HEK293 (cell line): ENCODE measurements around the gene YPEL4.

ENCODE experiments used
- CTCF ChIA-PET: fragments of 350-600 bp; formaldehyde crosslinking; extraction: SDS; loops from one replicate; lab custom pipeline; 2021; ENCODE audit warnings: antibody characterized with exemption; lab: Yijun Ruan, JAX
- POLR2A ChIA-PET: fragments of 300-600 bp; formaldehyde crosslinking; extraction: SDS; loops from one replicate; lab custom pipeline; 2020; ENCODE audit warnings: antibody characterized with exemption, inconsistent platforms; lab: Yijun Ruan, JAX
- H3K27ac ChIP-seq: fragments of 200-500 bp; sonication (Bioruptor generic); 2 replicates; pipeline ENCODE4 v1.5.1; 2014; ENCODE audit warnings: low read depth, low read length, control low read depth, inconsistent platforms; ENCODE audit errors: extremely low read depth
- H3K36me3 ChIP-seq, 2 experiments: fragments of 200-500 bp in 1 of 2; sonication (Bioruptor generic) in 1 of 2; 1 replicate in 1 of 2; 2 replicates in 1 of 2; pipeline ENCODE4 v1.5.1; 2014 to 2017; ENCODE audit warnings: inconsistent platforms in 2 of 2, low read length in 2 of 2; ENCODE audit not compliant: control insufficient read depth in 2 of 2, insufficient read depth in 1 of 2
- H3K4me1 ChIP-seq: fragments of 200-500 bp; sonication (Bioruptor generic); 2 replicates; pipeline ENCODE4 v1.5.1; 2014; ENCODE audit warnings: mild to moderate bottlenecking, low read length, inconsistent platforms; ENCODE audit not compliant: control insufficient read depth, insufficient read depth
- H3K4me3 ChIP-seq: 2 replicates; pipeline ENCODE4 v1.5.1; 2011; ENCODE audit warnings: low read depth, mild to moderate bottlenecking, control low read depth, low read length, moderate library complexity
- H3K9me3 ChIP-seq: fragments of 200-500 bp; sonication (Bioruptor generic); 2 replicates; pipeline ENCODE4 v1.5.1; 2014; ENCODE audit warnings: low read depth, low read length, inconsistent platforms; ENCODE audit not compliant: control insufficient read depth, insufficient read depth
- CTCF ChIP-seq: fragments of 450-650 bp; formaldehyde crosslinking; IDR thresholded peaks from 2 replicates; pipeline ENCODE4 v1.5.1; 2016; ENCODE audit warnings: missing biosample characterization, missing genetic modification characterization
- GLI2 ChIP-seq: fragments of 450-650 bp; formaldehyde crosslinking; IDR thresholded peaks from 2 replicates; pipeline ENCODE4; 2017; ENCODE audit warnings: missing biosample characterization, missing genetic modification characterization, low read depth, borderline replicate concordance
- IKZF3 ChIP-seq: fragments of 450-650 bp; IDR thresholded peaks from 2 replicates; pipeline ENCODE4 v1.5.0; 2018; ENCODE audit warnings: missing biosample characterization, mild to moderate bottlenecking, missing genetic modification characterization, moderate library complexity
- PATZ1 ChIP-seq: fragments of 450-650 bp; formaldehyde crosslinking; IDR thresholded peaks from 2 replicates; pipeline ENCODE4 v1.5.1; 2016; ENCODE audit warnings: missing biosample characterization, missing genetic modification characterization
- PRDM1 ChIP-seq: fragments of 450-650 bp; formaldehyde crosslinking; IDR thresholded peaks from 2 replicates; pipeline ENCODE4; 2016; ENCODE audit warnings: missing biosample characterization, missing genetic modification characterization
- PRDM2 ChIP-seq: fragments of 450-650 bp; formaldehyde crosslinking; IDR thresholded peaks from 2 replicates; pipeline ENCODE4 v1.5.1; 2016; ENCODE audit warnings: missing biosample characterization, missing genetic modification characterization, borderline replicate concordance
- SP7 ChIP-seq: fragments of 450-650 bp; formaldehyde crosslinking; IDR thresholded peaks from 2 replicates; pipeline ENCODE4 v1.5.1; 2016; ENCODE audit warnings: missing biosample characterization, missing genetic modification characterization
- ZBTB21 ChIP-seq: fragments of 450-650 bp; formaldehyde crosslinking; IDR thresholded peaks from 2 replicates; pipeline ENCODE4 v1.5.1; 2017; ENCODE audit warnings: missing biosample characterization, missing genetic modification characterization
- ZBTB8A ChIP-seq: fragments of 450-650 bp; formaldehyde crosslinking; IDR thresholded peaks from 2 replicates; pipeline ENCODE4 v1.5.1; 2016; ENCODE audit warnings: missing biosample characterization, missing genetic modification characterization
- ZFP3 ChIP-seq: fragments of 450-650 bp; formaldehyde crosslinking; IDR thresholded peaks from 2 replicates; pipeline ENCODE4 v1.5.1; 2016; ENCODE audit warnings: low read depth, missing biosample characterization, missing genetic modification characterization
- ZNF121 ChIP-seq: fragments of 450-650 bp; formaldehyde crosslinking; IDR thresholded peaks from 2 replicates; pipeline ENCODE4 v1.5.1; 2016; ENCODE audit warnings: missing biosample characterization, missing genetic modification characterization
- ZNF138 ChIP-seq: fragments of 450-650 bp; formaldehyde crosslinking; IDR thresholded peaks from 2 replicates; pipeline ENCODE4 v1.5.1; 2016; ENCODE audit warnings: missing biosample characterization, missing genetic modification characterization, borderline replicate concordance
- ZNF175 ChIP-seq: fragments of 450-650 bp; formaldehyde crosslinking; IDR thresholded peaks from 2 replicates; pipeline ENCODE4 v1.5.1; 2016; ENCODE audit warnings: missing biosample characterization, missing genetic modification characterization
- ZNF202 ChIP-seq: fragments of 450-650 bp; formaldehyde crosslinking; IDR thresholded peaks from 2 replicates; pipeline ENCODE4 v1.5.1; 2016; ENCODE audit warnings: missing biosample characterization, missing genetic modification characterization, borderline replicate concordance
- ZNF214 ChIP-seq: fragments of 450-650 bp; formaldehyde crosslinking; IDR thresholded peaks from 2 replicates; pipeline ENCODE4 v1.5.1; 2017; ENCODE audit warnings: missing biosample characterization, mild to moderate bottlenecking, missing genetic modification characterization, borderline replicate concordance
- ZNF248 ChIP-seq: fragments of 450-650 bp; formaldehyde crosslinking; IDR thresholded peaks from 2 replicates; pipeline ENCODE4 v1.5.1; 2017; ENCODE audit warnings: missing biosample characterization, missing genetic modification characterization
- ZNF335 ChIP-seq: fragments of 450-650 bp; formaldehyde crosslinking; conservative IDR thresholded peaks from 2 replicates; pipeline ENCODE4 v1.5.1; 2016; ENCODE audit warnings: missing biosample characterization, missing genetic modification characterization
- ZNF341 ChIP-seq: fragments of 450-650 bp; formaldehyde crosslinking; IDR thresholded peaks from 2 replicates; pipeline ENCODE4; 2016; ENCODE audit warnings: low read depth, missing biosample characterization, missing genetic modification characterization
- ZNF48 ChIP-seq: fragments of 450-650 bp; formaldehyde crosslinking; IDR thresholded peaks from 2 replicates; pipeline ENCODE4 v1.5.1; 2016; ENCODE audit warnings: missing biosample characterization, missing genetic modification characterization
- ZNF654 ChIP-seq: fragments of 450-650 bp; formaldehyde crosslinking; IDR thresholded peaks from 2 replicates; pipeline ENCODE4 v1.5.1; 2016; ENCODE audit warnings: low read depth, missing biosample characterization, missing genetic modification characterization
- ZNF830 ChIP-seq: fragments of 450-650 bp; IDR thresholded peaks from 2 replicates; pipeline ENCODE4 v1.5.0; 2018; ENCODE audit warnings: missing biosample characterization, missing genetic modification characterization, low read depth, mild to moderate bottlenecking, moderate library complexity
- ZNF843 ChIP-seq: fragments of 450-650 bp; formaldehyde crosslinking; IDR thresholded peaks from 2 replicates; pipeline ENCODE4 v1.5.1; 2016; ENCODE audit warnings: missing biosample characterization, missing genetic modification characterization
- TF ChIP-seq, protein P1 (sequence below): fragments of 450-650 bp; formaldehyde crosslinking; IDR thresholded peaks from 2 replicates; pipeline ENCODE4 v1.5.1; 2016; ENCODE audit warnings: missing biosample characterization, missing genetic modification characterization

Gene YPEL4

DNA sequence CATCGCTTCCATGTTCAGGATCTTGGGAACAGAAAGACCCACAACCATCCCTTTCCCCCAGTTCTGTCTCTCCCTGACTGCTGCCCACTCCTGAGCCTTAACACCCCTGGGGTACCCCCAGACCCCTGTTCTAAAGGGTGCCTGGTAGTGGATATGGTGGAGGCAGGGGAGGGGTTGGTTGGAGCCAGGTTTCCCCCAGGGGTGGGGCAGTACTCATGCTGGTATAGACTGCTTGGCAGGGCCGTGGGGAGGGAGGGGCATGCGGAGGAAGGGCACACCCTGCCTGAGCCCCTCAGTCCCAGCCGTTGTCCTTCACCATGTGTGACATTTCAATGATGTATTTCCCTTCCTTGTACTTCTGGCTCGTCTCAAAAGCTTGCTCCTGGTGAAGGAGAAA, 4.0 kb downstream of the YPEL4 start (continued):
- TF ChIP-seq ZNF48 (no peak), ZNF175 (tag by site-specific recombination) (no peak), PATZ1 (tag by site-specific recombination) (no peak), ZNF830 (tag by site-specific recombination) (no peak), ZNF121 (tag by site-specific recombination) (no peak), PRDM2 (no peak)
- TF ChIP-seq, all 188 proteins: peak for 0

GRCh38 chr11:57644748-57645688, 4.7 kb downstream of the YPEL4 start:
- Histone ChIP-seq H3K9me3 (no peaks in the 10 kb centered on the region), H3K27ac (no peak overlapping the region), H3K36me3 (no peaks in the 10 kb centered on the region), H3K4me3 (no peak overlapping the region), H3K4me1 (0 out of 2 replicates have a peak, but pooled peaks cover 6% of the 10 kb centered on the region)
- ChIA-PET CTCF (interaction anchor here (0.6 to 8.6 kb wide), 46 partner anchors 8 to 870 kb away, joined by 3 to 183 read pairs (median 4); partner anchors contain the start of genes CLP1, SERPING1, TIMM10 and UBE2L6), POLR2A (interaction anchor here (0.6 to 1.9 kb wide), 5 partner anchors 9 to 152 kb away, joined by 3 to 13 read pairs (median 3); partner anchors contain the start of genes SMTNL1, TIMM10 and UBE2L6)
- TF ChIP-seq ZNF248: no peak
- no peak for TF ChIP-seq ZNF202
- 0 out of 2 replicates have a peak, but pooled peaks have one; percentile 8 for TF ChIP-seq PRDM1 (tag by site-specific recombination)
- TF ChIP-seq IKZF3: no peak
- peak; percentile 58 for TF ChIP-seq ZNF654
- TF ChIP-seq ZNF138 (tag by site-specific recombination): no peak
- 0 out of 2 replicates have a peak, but pooled peaks have one; percentile 23 for TF ChIP-seq ZNF335
- no peak for TF ChIP-seq GLI2 (tag by site-specific recombination)
- peak; percentile 40; the same call in 1 of the 2 replicates for TF ChIP-seq CTCF (tag by site-specific recombination)
- peak; percentile 82 for TF ChIP-seq ZNF341 (tag by site-specific recombination)
- no peak for TF ChIP-seq SP7 (tag by site-specific recombination)
- no peak for TF ChIP-seq ZNF843 (tag by site-specific recombination)
- no peak for TF ChIP-seq ZNF214 (tag by site-specific recombination)
- no peak for TF ChIP-seq ZBTB21
- TF ChIP-seq, protein P1, sequence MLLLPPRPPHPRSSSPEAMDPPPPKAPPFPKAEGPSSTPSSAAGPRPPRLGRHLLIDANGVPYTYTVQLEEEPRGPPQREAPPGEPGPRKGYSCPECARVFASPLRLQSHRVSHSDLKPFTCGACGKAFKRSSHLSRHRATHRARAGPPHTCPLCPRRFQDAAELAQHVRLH (tag by site-specific recombination): no peak
- no peak for TF ChIP-seq ZBTB8A
- TF ChIP-seq ZFP3 (tag by site-specific recombination): no peak
- TF ChIP-seq PATZ1 (tag by site-specific recombination): peak; percentile 66
